ENCODE measurements around the gene ARPC5.
A peak's percentile ranks its signal among the peaks of the same experiment; 100 is the strongest.

The ARPC5 gene

DNA sequence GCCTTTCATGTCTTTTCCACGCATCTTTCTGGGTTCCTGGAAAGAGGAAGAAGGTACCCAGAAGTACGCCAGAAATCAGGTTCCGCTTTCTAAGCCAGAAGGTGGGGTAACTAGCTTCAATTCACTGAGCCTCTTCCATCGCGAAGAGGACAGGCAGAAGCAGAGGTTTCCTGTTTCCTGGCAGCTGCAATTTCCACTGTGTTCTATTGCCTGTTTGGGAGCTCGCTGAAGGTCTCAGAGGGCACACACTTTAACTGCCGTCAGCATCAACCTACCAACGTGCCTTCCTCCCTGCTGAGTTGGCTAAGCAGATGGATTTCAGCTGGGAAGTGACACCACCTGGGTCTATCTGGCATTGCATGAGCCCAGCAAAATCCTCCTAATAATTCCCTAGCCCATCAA, 55.3 kb downstream of the ARPC5 start:
- no peak overlapping the region for H3K4me3 ChIP-seq (ENCODE audit: low read depth, low read length)
- peak; percentile 34 for TF ChIP-seq CTCF (conservative IDR thresholded peaks at IDR 0.05; ENCODE audit: low read depth, low read length)

GRCh38 chr1:183578856-183579255, 56.7 kb downstream of the ARPC5 start:
- TF ChIP-seq CTCF (conservative IDR thresholded peaks at IDR 0.05; ENCODE audit: low read depth, low read length), result no peak
- DNase-seq (ENCODE audit: low read depth), result no peak

More for the DNA sequence above, 55.3 kb downstream of the ARPC5 start:
- peak; percentile 48 for DNase-seq (ENCODE audit: low read depth)

GRCh38 chr1:183577897-183578465, 57.6 kb downstream of the ARPC5 start:
- TF ChIP-seq CTCF (conservative IDR thresholded peaks at IDR 0.05; ENCODE audit: low read depth, low read length), result no peak
- no peak for DNase-seq (ENCODE audit: low read depth)
- no peak overlapping the region for H3K4me3 ChIP-seq (ENCODE audit: low read depth, low read length)

More at GRCh38 chr1:183578856-183579255, 56.7 kb downstream of the ARPC5 start:
- no peak overlapping the region for H3K4me3 ChIP-seq (ENCODE audit: low read depth, low read length)

GRCh38 chr1:183576537-183576936, 59.0 kb downstream of the ARPC5 start:
- no peak overlapping the region for H3K4me3 ChIP-seq (ENCODE audit: low read depth, low read length)
- no peak for TF ChIP-seq CTCF (conservative IDR thresholded peaks at IDR 0.05; ENCODE audit: low read depth, low read length)
- no peak for DNase-seq (ENCODE audit: low read depth)

DNA sequence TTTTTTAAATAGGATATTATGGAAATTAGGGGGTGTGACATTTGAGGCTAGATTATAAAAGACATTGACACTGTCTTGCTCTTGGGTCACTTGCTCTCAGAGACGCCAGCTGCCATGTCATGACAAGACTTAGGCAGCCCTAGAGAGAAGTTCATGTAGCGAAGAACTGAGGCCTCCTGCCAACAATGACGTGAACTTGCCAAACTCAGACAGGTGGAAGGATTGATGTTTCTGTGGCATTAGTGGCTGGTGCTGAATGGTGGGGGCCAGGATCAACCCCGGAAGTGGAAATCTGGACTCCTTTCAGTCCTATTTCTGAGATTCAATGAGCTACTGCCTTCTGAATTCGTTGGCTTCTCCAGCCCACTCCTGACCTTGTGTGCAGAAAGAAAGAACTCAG, 60.0 kb downstream of the ARPC5 start:
- TF ChIP-seq CTCF (conservative IDR thresholded peaks at IDR 0.05; ENCODE audit: low read depth, low read length), result no peak
- H3K4me3 ChIP-seq (ENCODE audit: low read depth, low read length), result no peak overlapping the region
- DNase-seq (ENCODE audit: low read depth), result no peak

- no peak overlapping the region for H3K4me3 ChIP-seq (ENCODE audit: low read depth, low read length)
Observed at GRCh38 chr1:183572721-183573120, 62.9 kb downstream of the ARPC5 start.

More at GRCh38 chr1:183572721-183573120, 62.9 kb downstream of the ARPC5 start:
- DNase-seq (ENCODE audit: low read depth), result no peak
- no peak for TF ChIP-seq CTCF (conservative IDR thresholded peaks at IDR 0.05; ENCODE audit: low read depth, low read length)
